Mesodermal cell (in vitro differentiated cells): Measurements from ENCODE around the gene IGFBP3.

Source experiments
- H3K27ac ChIP-seq: 2 replicates; pipeline ENCODE4 v1.7.0; 2013; ENCODE audit warnings: mild to moderate bottlenecking, low read depth, low read length, moderate library complexity; ENCODE audit not compliant: severe bottlenecking
- H3K36me3 ChIP-seq: 2 replicates; pipeline ENCODE4 v1.7.1; 2013; ENCODE audit warnings: mild to moderate bottlenecking, low read length, moderate library complexity; ENCODE audit not compliant: control insufficient read depth, insufficient read depth
- H3K4me1 ChIP-seq: one replicate; pipeline ENCODE4 v1.7.1; 2013; ENCODE audit warnings: mild to moderate bottlenecking, low read length; ENCODE audit not compliant: insufficient read depth, control insufficient read depth, poor library complexity, severe bottlenecking
- H3K4me3 ChIP-seq: 2 replicates; pipeline ENCODE4 v1.7.0; 2013; ENCODE audit warnings: low read length, control low read depth, mild to moderate bottlenecking; ENCODE audit not compliant: insufficient read depth, poor library complexity, severe bottlenecking; ENCODE audit errors: extremely low read depth
- H3K9me3 ChIP-seq: 2 replicates; pipeline ENCODE4 v1.7.1; 2013; ENCODE audit warnings: mild to moderate bottlenecking, low read length, moderate library complexity; ENCODE audit not compliant: control insufficient read depth
- WGBS, 2 experiments: methylation state at CpG; one replicate each; pipeline ENCODE4 v1.1.5; 2013; ENCODE audit warnings: missing lambda C conversion rate in 2 of 2; ENCODE audit not compliant: insufficient coverage in 2 of 2; 5-methylcytosine and 5-hydroxymethylcytosine counted together

The IGFBP3 gene

DNA sequence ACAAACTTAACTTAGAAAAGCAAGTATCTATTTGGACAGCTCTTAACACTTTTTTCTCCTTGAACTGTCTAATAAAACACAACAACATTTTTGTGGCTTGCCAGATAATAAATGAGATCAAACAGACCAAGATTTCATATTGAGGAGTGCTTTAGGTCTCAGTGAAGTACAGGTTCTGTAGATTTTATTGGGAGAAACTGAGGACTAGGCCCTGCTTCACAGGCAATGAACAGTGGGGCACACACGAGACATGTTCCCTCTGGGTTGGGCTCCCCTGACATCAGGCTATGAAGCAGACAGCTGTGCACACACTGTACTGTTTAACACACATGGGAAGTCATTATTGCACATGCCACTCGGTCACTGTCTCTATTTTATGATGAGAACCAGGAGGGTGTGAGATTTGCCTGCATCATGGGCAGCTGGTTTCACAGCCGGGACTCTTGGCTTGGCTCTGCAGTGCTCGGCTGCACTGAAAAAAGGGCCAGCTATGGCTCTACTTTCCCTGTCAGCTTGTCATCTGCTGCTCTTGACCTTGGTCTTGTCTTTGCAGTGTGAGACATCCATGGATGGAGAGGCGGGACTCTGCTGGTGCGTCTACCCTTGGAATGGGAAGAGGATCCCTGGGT is 28.6 kb downstream of the IGFBP3 start:
- Histone ChIP-seq H3K4me1 (peaks cover 9% of the 10 kb centered on the region), H3K27ac (no peak overlapping the region), H3K36me3 (no peaks in the 10 kb centered on the region), H3K9me3 (no peaks in the 10 kb centered on the region), H3K4me3 (no peak overlapping the region)
- 86% methylated on average over 4 of the region's 6 CpGs for WGBS, 2 experiments

DNA sequence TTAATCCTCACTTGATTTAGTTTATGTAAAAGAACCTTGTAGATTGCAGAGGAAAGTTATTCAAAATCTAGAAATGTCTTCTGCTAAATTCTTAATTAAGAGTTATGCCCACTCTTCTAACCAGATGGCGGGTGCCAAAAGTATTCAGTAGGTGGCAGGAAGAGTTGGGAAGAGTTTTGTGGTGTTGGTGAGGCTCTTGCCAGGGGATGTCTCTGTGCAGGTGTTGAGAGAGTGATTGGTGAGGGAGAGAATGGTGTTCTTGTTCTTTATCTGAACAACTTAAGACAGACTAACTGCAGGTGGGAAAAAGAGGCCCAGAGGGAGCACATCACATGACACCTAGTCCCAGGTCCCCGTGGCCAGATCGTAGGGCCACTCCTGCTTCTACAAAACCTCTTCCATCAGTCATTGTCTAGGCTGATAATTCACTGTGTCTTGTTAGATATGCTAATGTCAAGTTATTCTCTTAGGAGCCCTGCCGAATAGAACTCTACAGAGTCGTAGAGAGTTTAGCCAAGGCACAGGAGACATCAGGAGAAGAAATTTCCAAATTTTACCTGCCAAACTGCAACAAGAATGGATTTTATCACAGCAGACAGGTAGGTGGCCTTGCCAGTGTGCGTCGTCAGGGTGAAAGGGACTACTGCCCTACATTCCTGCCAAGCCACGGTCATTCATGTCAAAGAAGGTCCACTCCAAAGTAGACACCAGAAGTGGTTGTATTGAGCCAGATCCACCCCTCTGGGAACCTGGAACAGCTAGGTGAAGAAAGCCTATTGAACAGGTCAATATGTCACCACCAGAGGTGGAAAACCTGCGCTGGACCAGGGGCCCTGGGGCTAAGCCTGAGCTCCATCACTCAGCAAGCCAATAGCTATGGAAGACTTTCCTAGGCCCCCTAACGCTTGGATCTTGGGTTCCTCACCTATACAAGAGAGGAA is 29.3 kb downstream of the IGFBP3 start:
- 84 to 86% methylated on average over 5 to 7 of the region's 10 CpGs for WGBS, 2 experiments
- no peaks in the 10 kb centered on the region for H3K36me3 ChIP-seq
- no peak overlapping the region for H3K27ac ChIP-seq
- H3K4me3 ChIP-seq, result no peak overlapping the region
- no peaks in the 10 kb centered on the region for H3K9me3 ChIP-seq
- peaks cover 9% of the 10 kb centered on the region for H3K4me1 ChIP-seq

DNA sequence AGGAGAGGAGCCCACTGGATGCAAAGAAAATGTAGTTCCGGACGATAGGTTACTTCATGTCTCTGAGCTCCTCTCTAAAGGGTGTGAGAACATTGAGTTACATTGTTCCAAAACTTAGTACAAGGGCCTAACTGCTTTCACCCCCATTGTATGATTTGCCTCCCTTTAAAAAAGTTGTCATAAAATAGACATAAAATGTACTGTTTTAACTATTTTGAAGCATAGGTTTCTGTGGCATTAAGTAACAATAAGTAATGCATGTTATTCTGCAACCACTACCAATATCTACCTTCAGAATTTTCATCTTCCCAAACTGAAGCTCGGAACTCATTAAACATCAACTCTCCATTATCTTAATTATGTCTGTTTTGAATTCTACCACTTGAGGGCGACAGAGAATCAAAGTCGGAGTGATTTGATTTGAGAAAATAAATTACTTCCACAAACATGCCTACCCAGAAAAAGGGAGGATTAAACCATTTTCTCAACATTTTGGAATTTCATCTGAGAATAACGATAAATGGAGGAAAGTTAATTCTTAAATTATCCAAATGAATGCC is 30.1 kb downstream of the IGFBP3 start:
- Histone ChIP-seq H3K36me3 (no peaks in the 10 kb centered on the region), H3K4me1 (peaks cover 9% of the 10 kb centered on the region), H3K9me3 (no peaks in the 10 kb centered on the region), H3K4me3 (no peak overlapping the region), H3K27ac (no peak overlapping the region)
- 92% methylated on average over 2 of the region's 6 CpGs for WGBS, 2 experiments

DNA sequence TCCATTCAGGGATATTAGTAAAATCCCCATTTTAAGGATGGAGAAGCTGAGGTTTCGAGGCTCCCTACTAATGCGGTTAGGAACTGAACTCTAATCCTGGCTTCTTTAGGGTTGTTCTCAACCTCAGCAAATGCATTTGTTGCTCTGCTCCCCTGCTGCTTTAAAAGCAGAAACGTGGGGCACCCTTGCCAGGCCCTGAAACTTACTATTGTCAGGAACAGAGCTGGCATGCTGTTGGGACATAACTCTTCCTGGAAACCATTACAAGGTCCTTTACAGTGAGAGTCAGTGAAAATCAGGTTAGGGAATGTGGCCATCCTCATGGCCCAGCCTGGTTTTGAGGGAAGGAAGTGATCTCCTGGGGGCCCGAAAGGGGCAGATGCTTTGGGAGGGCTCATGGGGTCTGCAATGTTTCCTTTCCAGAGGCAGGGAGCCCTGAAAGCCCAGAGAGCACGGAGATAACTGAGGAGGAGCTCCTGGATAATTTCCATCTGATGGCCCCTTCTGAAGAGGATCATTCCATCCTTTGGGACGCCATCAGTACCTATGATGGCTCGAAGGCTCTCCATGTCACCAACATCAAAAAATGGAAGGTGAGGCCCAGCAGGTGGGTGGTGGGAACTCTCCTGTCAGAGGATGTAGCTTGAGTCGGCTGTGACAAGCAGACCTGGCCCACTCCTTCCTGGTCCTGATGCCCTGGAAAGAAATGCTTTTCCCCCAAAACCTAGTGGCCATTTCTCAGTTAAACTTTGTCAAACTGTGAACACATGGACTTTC is 30.8 kb downstream of the IGFBP3 start:
- no peaks in the 10 kb centered on the region for H3K36me3 ChIP-seq
- peaks cover 10% of the 10 kb centered on the region for H3K4me1 ChIP-seq
- H3K4me3 ChIP-seq, result no peak overlapping the region
- WGBS, 2 experiments, result 83 to 91% methylated on average over 5 to 7 of the region's 8 CpGs
- H3K9me3 ChIP-seq, result no peaks in the 10 kb centered on the region
- no peak overlapping the region for H3K27ac ChIP-seq

DNA sequence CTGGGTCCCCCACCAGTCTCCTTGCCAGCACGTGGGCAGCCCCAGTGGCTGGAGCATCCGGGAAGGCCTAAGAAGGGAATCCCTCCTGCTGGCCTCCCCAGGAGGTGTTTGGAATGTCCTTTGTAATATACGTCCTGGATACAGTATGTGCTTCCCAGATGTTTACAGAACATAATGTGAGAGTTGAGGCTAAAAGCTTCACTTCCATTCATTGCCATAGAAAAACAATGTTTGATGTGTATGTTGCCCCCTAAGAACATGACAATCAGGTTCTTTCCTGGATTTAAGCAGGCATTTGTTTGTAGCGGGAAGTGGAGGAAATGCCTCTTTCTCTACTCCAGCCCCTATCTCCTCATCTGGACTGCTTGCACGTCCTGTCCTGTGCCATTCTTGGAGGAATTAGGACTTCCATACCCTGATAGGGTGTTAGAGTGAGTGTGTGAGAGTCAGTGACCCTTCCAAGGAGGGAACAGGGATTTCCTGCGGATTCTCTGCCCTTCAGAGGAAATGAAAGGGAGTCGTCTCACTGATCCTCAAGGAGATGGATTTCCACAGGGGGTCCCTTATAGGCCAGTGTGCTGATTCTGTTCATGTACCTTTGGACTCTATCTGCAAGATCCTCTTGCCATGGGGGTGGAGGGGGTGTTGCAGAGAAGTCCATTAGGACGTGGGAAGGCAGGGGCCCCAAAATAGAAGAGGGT is 31.6 kb downstream of the IGFBP3 start:
- peaks cover 11% of the 10 kb centered on the region for H3K4me1 ChIP-seq
- 47 to 64% methylated on average over 4 to 5 of the region's 8 CpGs for WGBS, 2 experiments
- no peak overlapping the region for H3K27ac ChIP-seq
- H3K36me3 ChIP-seq, result no peaks in the 10 kb centered on the region
- no peak overlapping the region for H3K4me3 ChIP-seq
- H3K9me3 ChIP-seq, result no peaks in the 10 kb centered on the region

DNA sequence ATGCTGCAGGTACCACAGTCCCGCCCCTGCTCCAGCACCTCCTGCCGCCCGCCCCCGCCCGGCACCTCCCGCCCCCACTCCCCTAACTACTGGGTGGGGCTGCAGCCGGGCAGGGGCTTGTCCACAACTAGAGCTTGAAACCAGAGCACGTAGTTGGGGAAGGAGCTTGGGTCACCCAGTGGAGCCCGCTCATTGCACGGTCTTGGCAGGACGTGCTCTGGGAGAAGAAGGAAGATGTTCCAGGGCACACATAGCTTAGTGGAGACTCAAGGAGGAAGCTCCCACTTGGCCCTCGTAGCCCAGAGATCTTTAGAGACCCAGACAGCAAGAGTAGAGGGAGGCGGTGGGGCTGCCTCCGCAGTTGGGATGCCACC is 32.1 kb downstream of the IGFBP3 start:
- Histone ChIP-seq H3K36me3 (no peaks in the 10 kb centered on the region), H3K4me1 (peaks cover 11% of the 10 kb centered on the region), H3K4me3 (peak overlapping the region; percentile 28), H3K27ac (no peak overlapping the region), H3K9me3 (no peaks in the 10 kb centered on the region)
- WGBS, 2 experiments, result 22 to 25% methylated on average over 6 to 8 of the region's 14 CpGs

DNA sequence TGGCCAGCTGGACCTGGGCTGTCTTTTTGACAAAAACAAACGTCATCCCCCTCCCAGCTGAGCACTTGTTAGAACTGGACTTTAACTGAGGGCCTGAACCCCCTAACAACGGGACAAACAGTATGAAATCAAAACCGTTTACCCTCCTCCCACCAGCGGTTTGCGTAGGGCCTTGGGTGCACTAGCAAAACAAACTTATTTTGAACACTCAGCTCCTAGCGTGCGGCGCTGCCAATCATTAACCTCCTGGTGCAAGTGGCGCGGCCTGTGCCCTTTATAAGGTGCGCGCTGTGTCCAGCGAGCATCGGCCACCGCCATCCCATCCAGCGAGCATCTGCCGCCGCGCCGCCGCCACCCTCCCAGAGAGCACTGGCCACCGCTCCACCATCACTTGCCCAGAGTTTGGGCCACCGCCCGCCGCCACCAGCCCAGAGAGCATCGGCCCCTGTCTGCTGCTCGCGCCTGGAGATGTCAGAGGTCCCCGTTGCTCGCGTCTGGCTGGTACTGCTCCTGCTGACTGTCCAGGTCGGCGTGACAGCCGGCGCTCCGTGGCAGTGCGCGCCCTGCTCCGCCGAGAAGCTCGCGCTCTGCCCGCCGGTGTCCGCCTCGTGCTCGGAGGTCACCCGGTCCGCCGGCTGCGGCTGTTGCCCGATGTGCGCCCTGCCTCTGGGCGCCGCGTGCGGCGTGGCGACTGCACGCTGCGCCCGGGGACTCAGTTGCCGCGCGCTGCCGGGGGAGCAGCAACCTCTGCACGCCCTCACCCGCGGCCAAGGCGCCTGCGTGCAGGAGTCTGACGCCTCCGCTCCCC is 32.7 kb downstream of the IGFBP3 start, which contains the start of gene IGFBP1:
IGFBP1 (plus strand) TSS at position 304 of the 808 bp plus-strand sequence; CDS start at position 469, 165 bp downstream.
- Histone ChIP-seq H3K36me3 (no peaks in the 10 kb centered on the region), H3K27ac (no peak within 1 kb of the TSS), H3K4me1 (peaks cover 11% of the 10 kb centered on the region), H3K4me3 (peak within 1 kb of the TSS; percentile 28), H3K9me3 (no peaks in the 10 kb centered on the region)
- whole genome bisulfite sequencing, 2 experiments, result 12 to 16% methylated on average over 67 to 71 of the region's 73 CpGs

DNA sequence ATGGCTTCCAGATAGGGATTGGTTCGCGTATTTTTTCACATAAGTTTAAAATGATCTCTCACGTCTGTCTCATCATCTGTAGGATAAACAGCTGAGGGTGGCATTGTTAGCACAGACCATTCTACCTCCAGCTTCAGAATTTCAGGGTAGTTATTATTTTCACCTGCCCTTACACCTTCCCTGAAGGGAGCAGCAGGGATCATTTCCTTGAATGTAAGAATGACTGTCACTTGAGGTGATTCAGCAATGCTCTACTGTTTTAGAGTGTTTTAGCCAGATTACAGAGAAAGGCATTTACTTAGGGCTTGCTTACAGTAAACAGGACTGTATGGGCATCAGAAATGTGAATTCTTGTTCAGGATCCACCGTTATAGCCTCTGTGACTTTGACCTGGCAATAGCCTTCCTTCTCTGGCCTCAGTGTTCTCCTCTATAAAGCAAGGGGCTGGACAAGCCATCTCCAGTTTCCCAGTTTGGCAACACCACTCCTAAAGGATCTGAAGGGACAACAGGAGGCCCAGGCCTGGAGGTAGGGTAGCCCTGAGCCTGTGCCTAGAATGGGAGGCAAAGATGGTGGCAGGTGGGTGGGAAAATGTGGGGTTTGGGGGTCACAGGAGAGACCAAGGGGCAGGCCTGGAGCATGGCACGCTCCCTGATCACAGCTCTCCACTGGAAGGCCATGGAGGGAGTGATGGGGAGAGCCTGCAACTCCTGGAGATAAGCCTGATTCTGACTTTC is 34.0 kb downstream of the IGFBP3 start:
- H3K27ac ChIP-seq, result no peak overlapping the region
- no peak overlapping the region for H3K4me3 ChIP-seq
- H3K36me3 ChIP-seq, result no peaks in the 10 kb centered on the region
- H3K4me1 ChIP-seq, result peaks cover 11% of the 10 kb centered on the region
- WGBS, 2 experiments, result 87 to 94% methylated on average over 4 of the region's 5 CpGs
- no peaks in the 10 kb centered on the region for H3K9me3 ChIP-seq

DNA sequence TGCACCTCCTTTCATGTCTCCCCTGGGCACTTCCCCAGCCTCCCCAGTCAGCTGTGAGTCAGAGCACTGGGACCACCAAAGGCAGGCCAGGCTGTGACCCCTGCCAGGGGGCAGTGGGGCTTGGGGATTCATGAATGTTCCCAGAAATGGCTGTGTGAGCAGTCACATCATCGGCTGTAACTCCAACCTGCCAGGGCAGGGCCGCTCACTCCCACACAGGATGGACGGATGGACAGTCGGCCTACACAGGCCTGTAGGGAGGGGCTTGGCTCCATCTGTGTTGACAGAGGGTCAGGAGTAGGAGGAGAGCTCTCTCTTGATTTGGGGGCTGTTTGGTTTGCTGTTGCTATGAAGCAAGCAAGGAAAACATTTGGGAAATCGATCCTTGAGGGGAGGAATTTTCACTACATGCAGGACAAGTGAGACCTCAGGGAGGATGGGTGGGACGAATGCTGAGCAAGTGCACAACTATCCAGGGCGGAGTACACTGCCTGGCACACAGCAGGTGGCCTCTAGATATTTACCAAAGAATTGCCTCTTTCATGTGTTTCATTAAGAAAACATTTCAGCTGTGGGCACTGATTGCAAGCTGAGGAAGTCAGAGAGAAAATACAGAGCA is 35.7 kb downstream of the IGFBP3 start:
- Histone ChIP-seq H3K9me3 (no peaks in the 10 kb centered on the region), H3K36me3 (no peaks in the 10 kb centered on the region), H3K27ac (no peak overlapping the region), H3K4me1 (peaks cover 11% of the 10 kb centered on the region), H3K4me3 (no peak overlapping the region)
- 81 to 82% methylated on average over 4 to 7 of the region's 7 CpGs for WGBS, 2 experiments
